ES-I3 (cell line): ENCODE measurements around the gene IGFBPL1.
"Not testable (repeated sequence)": the region's sequence is repeated elsewhere in the genome, so short reads cannot be mapped to it uniquely, and the experiment has no call there.

ENCODE experiments used
- H3K36me3 ChIP-seq: 2 replicates; pipeline ENCODE4 v1.6.1; 2013; ENCODE audit warnings: mild to moderate bottlenecking, low read length, control low read depth, moderate library complexity; ENCODE audit not compliant: insufficient read depth
- H3K4me1 ChIP-seq: 2 replicates; pipeline ENCODE4 v1.6.1; 2013; ENCODE audit warnings: mild to moderate bottlenecking, control low read depth, low read length; ENCODE audit not compliant: insufficient read depth
- H3K9ac ChIP-seq: 2 replicates; pipeline ENCODE4 v1.6.1; 2013; ENCODE audit warnings: low read depth, mild to moderate bottlenecking, low read length, moderate library complexity
- H3K9me3 ChIP-seq: 2 replicates; pipeline ENCODE4 v1.6.1; 2013; ENCODE audit warnings: mild to moderate bottlenecking, low read length, moderate library complexity; ENCODE audit not compliant: control insufficient read depth, insufficient read depth

The IGFBPL1 gene

GRCh38 chr9:38386319-38386895 is 37.8 kb downstream of the IGFBPL1 start:
- H3K4me1 ChIP-seq: 0 out of 2 replicates have a peak, but pooled peaks cover 5% of the 10 kb centered on the region
- H3K9ac ChIP-seq: no peak overlapping the region
- no peaks in the 10 kb centered on the region for H3K36me3 ChIP-seq
- peaks cover 5% of the 10 kb centered on the region for H3K9me3 ChIP-seq

GRCh38 chr9:38385896-38386295 is 38.4 kb downstream of the IGFBPL1 start:
- Histone ChIP-seq H3K36me3 (no peaks in the 10 kb centered on the region), H3K9ac (no peak overlapping the region), H3K4me1 (0 out of 2 replicates have a peak, but pooled peaks cover 7% of the 10 kb centered on the region), H3K9me3 (peaks cover 5% of the 10 kb centered on the region)

GRCh38 chr9:38384990-38385848 is 39.0 kb downstream of the IGFBPL1 start:
- no peak overlapping the region for H3K9ac ChIP-seq
- peaks cover 5% of the 10 kb centered on the region for H3K9me3 ChIP-seq
- 0 out of 2 replicates have a peak, but pooled peaks cover 14% of the 10 kb centered on the region for H3K4me1 ChIP-seq
- no peaks in the 10 kb centered on the region for H3K36me3 ChIP-seq

- Histone ChIP-seq H3K36me3 (no peaks in the 10 kb centered on the region), H3K9ac (no peak overlapping the region), H3K4me1 (0 out of 2 replicates have a peak, but pooled peaks cover 14% of the 10 kb centered on the region), H3K9me3 (peaks cover 5% of the 10 kb centered on the region)
Measured at GRCh38 chr9:38382141-38382540, 42.1 kb downstream of the IGFBPL1 start.

- H3K4me1 ChIP-seq: 0 out of 2 replicates have a peak, but pooled peaks cover 14% of the 10 kb centered on the region
- H3K36me3 ChIP-seq: no peaks in the 10 kb centered on the region
- H3K9me3 ChIP-seq: peaks cover 5% of the 10 kb centered on the region
- no peak overlapping the region for H3K9ac ChIP-seq
Measured at GRCh38 chr9:38380872-38381534, 43.3 kb downstream of the IGFBPL1 start.

- Histone ChIP-seq H3K9me3 (peaks cover 5% of the 10 kb centered on the region), H3K36me3 (no peaks in the 10 kb centered on the region), H3K4me1 (0 out of 2 replicates have a peak, but pooled peaks cover 14% of the 10 kb centered on the region), H3K9ac (no peak overlapping the region)
Measured at GRCh38 chr9:38380230-38380871, 43.9 kb downstream of the IGFBPL1 start.

GRCh38 chr9:38377336-38378083 is 46.7 kb downstream of the IGFBPL1 start:
- H3K9me3 ChIP-seq, H3K36me3 ChIP-seq, H3K9ac ChIP-seq: not testable (repeated sequence)
- 0 out of 2 replicates have a peak, but pooled peaks cover 14% of the 10 kb centered on the region for H3K4me1 ChIP-seq

GRCh38 chr9:38376021-38376670 is 48.1 kb downstream of the IGFBPL1 start:
- peaks cover 12% of the 10 kb centered on the region; the same call in 1 of the 2 replicates for H3K4me1 ChIP-seq
- H3K9me3 ChIP-seq: no peaks in the 10 kb centered on the region
- no peak overlapping the region for H3K9ac ChIP-seq
- H3K36me3 ChIP-seq: no peaks in the 10 kb centered on the region

- Histone ChIP-seq H3K4me1 (peaks cover 6% of the 10 kb centered on the region; the same call in 1 of the 2 replicates), H3K36me3 (no peaks in the 10 kb centered on the region)
Measured at GRCh38 chr9:38375572-38375963, 48.7 kb downstream of the IGFBPL1 start.

GRCh38 chr9:38374847-38375571 is 49.2 kb downstream of the IGFBPL1 start:
- no peak overlapping the region for H3K9ac ChIP-seq
- no peaks in the 10 kb centered on the region for H3K36me3 ChIP-seq
- H3K9me3 ChIP-seq: no peaks in the 10 kb centered on the region
- peaks cover 3% of the 10 kb centered on the region; the same call in 1 of the 2 replicates for H3K4me1 ChIP-seq

More at GRCh38 chr9:38375572-38375963, 48.7 kb downstream of the IGFBPL1 start:
- H3K9me3 ChIP-seq: no peaks in the 10 kb centered on the region
- no peak overlapping the region for H3K9ac ChIP-seq

- H3K36me3 ChIP-seq: no peaks in the 10 kb centered on the region
- H3K4me1 ChIP-seq: peaks cover 3% of the 10 kb centered on the region; the same call in 1 of the 2 replicates
- no peaks in the 10 kb centered on the region for H3K9me3 ChIP-seq
- no peak overlapping the region for H3K9ac ChIP-seq
Measured at GRCh38 chr9:38373679-38374078, 50.6 kb downstream of the IGFBPL1 start.

- peaks cover 3% of the 10 kb centered on the region; the same call in 1 of the 2 replicates for H3K4me1 ChIP-seq
- H3K9me3 ChIP-seq: no peaks in the 10 kb centered on the region
- H3K9ac ChIP-seq: no peak overlapping the region
- no peaks in the 10 kb centered on the region for H3K36me3 ChIP-seq
Measured at GRCh38 chr9:38372762-38373619, 51.3 kb downstream of the IGFBPL1 start.
